ENCODE measurements around the gene COL9A3.

DNA sequence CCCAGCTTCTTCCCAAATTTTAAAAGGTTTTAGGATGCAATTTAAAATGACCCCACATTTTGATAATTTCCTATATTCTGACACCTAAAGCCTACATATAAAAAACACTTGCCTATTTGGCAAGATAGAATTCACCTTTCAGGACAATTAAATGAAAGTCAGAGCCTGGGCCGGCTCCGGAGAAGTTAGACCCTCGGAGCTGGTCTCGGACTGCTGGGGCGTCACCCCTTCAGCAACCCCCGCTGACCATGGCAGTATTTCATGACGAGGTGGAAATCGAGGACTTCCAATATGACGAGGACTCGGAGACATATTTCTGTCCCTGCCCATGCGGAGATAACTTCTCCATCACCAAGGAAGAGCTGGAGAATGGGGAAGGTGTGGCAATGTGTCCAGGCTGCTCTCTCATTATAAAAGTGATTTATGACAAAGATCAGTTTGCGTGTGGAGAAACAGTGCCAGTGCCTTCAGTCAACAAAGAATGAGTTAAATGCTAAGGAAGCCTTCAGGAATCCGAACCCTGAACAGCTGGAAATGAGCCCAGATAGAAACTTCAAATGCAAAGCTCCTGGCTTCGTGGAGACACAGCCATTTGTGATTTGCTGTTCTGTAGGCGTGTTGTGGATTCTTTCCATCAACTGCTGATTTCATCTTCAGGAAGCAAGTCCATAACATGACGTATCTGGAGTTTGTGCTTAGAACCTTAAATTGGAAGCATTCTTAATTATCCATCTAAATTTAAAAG lies 28.7 kb downstream of the COL9A3 start:
- TF ChIP-seq SPI1 (IDR thresholded peaks at IDR 0.05; ENCODE audit: low read depth, low read length) (no peak), POLR2AphosphoS5 (IDR thresholded peaks at IDR 0.05; ENCODE audit: low read depth, low read length) (no peak), POLR2A (IDR thresholded peaks at IDR 0.05; ENCODE audit: low read depth, low read length) (no peak)

Data from GM12891 (cell line).